ENCODE measurements around the gene ASB7. TPM values are rescaled to one million over a fixed set of nuclear protein-coding genes. Genes with fewer than 3 reads are reported as not detected.

The ASB7 gene, protein sequence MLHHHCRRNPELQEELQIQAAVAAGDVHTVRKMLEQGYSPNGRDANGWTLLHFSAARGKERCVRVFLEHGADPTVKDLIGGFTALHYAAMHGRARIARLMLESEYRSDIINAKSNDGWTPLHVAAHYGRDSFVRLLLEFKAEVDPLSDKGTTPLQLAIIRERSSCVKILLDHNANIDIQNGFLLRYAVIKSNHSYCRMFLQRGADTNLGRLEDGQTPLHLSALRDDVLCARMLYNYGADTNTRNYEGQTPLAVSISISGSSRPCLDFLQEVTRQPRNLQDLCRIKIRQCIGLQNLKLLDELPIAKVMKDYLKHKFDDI
- total RNA-seq: 21.1 and 21.8 TPM in 2 replicates

DNA sequence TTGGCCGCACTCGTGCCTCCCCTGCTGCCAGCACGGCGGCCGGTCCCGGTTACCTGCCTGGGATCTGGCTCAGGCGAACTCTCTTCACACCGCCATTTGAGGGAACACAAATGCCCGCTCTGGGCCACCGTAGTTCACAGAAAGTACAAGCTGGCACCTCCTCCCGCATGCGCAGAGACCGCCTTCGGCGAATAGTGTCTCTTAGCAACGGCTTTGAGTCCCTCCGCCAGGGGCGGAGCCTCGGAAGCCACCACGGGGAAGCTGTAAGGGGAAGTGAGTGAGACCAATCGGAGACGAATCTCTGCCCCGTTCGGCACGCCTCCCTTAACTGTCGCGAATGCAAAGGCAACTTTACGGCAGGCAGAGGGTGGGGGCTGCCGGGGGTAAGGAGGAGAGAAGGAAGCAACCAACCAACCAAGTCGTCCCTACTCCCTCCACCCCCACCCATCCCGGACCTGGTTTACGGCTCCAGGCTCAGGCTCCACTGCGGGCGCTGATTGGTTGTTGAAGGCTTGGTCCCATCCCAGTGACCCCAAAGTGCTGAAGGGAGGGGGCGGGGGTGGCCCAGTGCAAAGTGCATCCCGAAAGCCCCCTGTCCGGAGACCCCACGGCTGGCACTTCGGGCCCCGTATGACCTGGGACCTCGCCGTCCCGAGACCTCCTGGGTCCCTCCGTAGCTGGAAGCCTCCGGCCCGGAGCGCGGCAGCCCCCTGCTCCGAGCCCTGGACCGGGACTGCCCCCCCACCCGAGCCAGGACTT, at the start of gene ASB7, which contains the start of gene LINS1:
Gene ASB7 (plus strand): TSS at position 526 of the 759 bp plus-strand sequence. CDS start 9,628 bp downstream, outside the sequence.
Gene LINS1 (minus strand): TSS at position 121 of the 759 bp plus-strand sequence. CDS start 21,342 bp downstream, outside the sequence.

Other genes starting within 250 kb of the ASB7 start
- not detected in 2 replicates for gene CERS3, start 73.6 kb upstream of the ASB7 start, total RNA-seq
- 12.7 and 17.8 TPM in 2 replicates for gene LINS1, start 405 bp upstream of the ASB7 start, total RNA-seq